ENCODE data around the gene MCF2L.
"Not testable (repeated sequence)": the region's sequence is repeated elsewhere in the genome, so short reads cannot be mapped to it uniquely, and the experiment has no call there.

MCF2L gene

DNA sequence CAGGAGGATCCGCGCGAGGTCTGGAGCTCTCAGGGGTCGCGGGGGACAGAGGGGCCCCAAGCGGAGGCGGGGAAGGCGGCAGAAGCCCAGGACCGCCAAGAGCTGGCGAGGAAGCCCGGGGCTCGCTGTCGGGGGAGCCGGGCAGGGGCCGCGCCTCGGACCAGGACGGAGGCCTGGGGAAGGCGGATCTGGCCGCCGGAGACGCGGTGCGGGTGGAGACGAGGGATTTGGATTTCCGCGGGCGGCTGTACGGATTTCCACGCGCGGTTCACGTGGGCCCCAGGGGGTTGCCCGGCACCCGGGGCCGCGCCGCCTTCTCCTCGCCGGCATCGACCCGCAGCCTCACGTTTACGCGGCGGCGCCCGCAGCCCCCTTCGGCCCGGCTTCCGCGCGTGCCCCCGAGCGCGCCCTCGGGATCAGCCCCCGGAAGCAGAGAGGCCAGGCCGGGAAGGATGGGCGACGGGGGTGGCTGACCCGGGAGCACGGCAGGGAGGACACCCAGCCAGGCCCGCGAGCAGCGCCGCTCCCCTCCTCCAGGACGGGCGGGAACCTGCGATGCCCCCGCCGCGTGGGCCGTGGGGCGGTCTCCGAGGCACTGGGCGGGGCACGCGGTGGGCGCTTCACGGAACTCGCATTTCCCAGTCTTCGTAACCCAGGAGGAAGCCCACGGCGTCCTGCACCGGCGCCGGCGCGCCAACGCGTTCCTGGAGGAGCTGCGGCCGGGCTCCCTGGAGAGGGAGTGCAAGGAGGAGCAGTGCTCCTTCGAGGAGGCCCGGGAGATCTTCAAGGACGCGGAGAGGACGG lies 141.2 kb downstream of the MCF2L start:
- peak; percentile 16 to 35 for DNase-seq (ENCODE audit: low read depth in 2 of 2, low spot score in 1 of 2)

DNA sequence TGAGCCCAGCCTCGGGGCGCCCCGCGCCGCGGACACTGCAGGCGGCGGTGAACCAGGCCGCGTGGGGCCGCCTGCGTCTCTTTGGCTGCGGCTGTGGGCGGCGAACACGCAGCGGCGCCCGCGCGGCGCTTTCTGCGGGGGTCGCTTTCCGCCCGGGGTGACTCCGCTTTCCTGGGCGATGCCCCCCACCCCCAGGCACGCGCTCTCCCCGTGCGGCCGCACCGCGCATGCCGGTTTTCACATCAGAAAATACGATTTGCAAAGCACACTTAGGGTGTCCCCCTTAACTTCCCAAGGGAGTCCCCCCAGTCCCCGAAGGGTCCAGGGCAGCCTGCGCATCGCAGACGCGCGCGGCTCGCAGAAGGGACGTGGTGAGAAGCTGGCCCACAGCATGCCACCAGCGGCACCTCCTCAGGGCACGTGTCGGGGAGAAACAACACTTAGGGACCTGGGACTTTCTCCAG lies 141.9 kb downstream of the MCF2L start:
- DNase-seq (ENCODE audit: low read depth in 2 of 2, low spot score in 1 of 2), result no peak

- DNase-seq (ENCODE audit: low read depth in 2 of 2, low spot score in 1 of 2), result not testable (repeated sequence)
Measured at GRCh38 chr13:113111821-113112220, 142.8 kb downstream of the MCF2L start.

DNA sequence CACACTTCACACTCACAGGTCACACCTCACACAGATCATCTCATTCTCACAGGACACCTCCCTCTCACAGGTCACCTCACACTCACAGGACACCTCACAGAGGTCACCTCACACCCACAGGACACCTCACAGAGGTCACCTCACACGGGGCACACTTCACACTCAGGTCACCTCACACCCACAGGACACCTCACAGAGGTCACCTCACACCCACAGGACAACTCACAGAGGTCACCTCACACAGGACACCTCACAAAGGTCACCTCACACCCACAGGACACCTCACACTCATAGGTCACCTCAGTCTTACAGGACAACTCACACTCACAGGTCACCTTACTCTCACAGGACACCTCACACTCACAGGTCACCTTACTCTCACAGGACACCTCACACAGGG lies 143.5 kb downstream of the MCF2L start:
- not testable (repeated sequence) for DNase-seq (ENCODE audit: low read depth in 2 of 2, low spot score in 1 of 2)

DNA sequence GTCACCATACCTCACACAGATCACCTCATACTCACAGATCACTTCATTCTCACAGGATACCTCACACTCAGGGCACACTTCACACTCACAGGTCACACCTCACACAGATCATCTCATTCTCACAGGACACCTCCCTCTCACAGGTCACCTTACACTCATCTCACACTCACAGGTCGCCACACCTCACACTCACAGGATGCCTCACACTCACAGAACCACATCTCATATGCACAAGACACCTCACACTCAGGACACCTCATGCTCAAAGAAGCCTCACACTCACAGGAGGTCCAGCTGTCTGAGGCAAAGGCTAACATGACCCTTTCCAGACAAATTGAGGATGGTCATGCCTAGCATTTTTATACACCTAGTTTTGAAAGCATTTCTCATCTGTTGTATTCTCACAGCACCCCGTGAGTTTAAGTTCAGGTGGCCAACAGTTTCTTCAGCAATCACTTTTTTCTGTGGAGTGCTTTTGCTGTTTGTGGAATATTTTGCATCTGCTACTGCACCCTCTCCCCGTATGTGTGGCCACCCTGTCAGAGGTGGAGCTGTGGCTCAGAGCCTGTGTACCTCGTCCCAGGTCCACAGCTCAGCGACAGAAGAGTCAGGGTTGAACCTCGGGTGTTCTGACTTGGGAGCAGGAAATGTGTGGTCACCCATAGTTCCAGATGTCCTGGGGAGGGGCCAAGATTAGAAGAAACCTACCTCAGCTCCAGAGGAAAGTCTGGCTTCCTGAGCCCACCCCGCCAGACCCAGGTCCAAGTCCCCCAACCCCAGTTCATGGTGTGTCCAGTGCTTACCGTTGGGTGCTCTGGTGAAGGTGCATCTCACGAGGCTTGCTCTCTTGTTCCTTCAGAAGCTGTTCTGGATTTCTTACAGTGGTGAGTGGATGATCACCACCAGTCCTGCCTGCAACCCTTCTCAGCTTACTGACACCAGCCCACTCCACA lies 144.2 kb downstream of the MCF2L start:
- no peak for DNase-seq (ENCODE audit: low read depth in 2 of 2, low spot score in 1 of 2)

DNA sequence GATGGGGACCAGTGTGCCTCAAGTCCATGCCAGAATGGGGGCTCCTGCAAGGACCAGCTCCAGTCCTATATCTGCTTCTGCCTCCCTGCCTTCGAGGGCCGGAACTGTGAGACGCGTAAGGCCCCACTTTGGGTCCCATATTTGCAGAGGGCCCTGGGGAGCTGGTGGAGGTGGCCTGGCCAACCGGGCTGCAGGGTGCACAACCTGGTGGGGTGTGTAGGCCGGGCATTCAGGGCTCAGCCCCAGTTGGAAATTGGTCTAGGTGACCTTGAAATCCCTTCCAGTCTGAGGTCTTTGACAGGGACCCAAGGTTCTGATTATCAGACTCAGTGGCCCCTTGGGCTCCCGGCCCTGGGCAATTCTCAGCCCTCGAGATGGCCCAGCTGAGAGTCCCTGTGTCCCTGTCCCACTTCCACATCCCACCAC lies 144.8 kb downstream of the MCF2L start:
- no peak for DNase-seq (ENCODE audit: low read depth in 2 of 2, low spot score in 1 of 2)

- DNase-seq (ENCODE audit: low read depth in 2 of 2, low spot score in 1 of 2), result no peak
Measured at GRCh38 chr13:113114511-113115362, 145.7 kb downstream of the MCF2L start.

DNA sequence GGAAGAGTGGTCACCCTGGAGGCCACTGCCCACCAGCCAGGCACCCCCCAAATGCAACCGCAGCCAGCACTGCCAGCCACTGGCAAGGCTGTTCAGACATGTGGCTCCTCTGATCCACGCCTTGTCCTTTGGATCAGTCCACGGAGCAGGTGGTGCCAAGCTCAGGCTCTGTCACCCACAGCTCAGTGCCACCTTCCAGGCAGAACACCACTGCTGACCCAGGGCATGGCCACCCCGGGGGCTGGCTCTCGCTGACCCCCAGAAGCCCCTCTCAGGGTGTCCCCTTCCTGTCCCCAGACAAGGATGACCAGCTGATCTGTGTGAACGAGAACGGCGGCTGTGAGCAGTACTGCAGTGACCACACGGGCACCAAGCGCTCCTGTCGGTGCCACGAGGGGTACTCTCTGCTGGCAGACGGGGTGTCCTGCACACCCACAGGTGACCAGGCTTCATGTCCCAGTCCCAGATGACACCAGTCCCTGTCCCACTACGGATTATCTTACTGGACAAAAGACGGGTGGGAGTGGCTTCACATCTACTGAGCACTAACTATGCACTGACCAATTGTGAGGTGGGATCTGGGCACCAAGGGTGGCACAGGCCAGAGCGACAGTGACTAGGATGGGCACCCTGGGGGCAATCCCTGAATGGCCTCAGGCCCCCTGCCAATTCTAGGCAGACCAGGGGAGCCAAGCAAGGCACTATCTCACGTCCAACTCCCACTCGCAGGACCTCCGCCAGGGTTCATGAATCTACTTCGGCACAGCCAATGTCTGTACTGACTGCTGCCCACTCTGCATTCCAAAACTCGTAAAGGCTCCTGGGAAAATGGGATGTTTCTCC lies 146.6 kb downstream of the MCF2L start:
- DNase-seq (ENCODE audit: low read depth in 2 of 2, low spot score in 1 of 2), result no peak

DNA sequence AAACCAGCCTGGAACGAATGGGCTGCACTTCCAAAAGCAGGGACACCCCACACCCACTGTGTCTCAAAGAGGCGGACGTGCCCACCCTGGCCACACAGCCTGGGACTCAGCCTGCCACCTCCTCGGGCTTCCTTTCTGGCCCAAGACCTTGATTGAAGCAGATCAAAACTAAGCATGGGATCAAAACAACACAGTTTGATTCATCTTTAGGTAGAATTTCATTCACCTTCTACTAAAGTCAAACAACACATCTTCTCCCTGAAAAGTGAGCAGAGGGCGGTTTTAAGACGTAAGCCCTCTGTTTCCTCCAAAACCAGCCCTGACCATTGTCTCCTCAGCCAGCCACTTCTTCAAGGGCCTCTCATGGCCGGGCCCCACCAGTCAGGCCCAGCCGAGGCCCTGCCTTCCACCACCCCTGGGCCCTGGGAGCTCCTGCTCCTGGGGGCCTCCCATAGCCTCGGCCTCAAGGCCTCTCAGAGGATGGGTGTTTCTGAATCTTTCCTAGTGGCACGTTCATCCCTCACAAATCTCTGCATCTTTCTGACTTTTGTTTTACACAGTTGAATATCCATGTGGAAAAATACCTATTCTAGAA lies 147.3 kb downstream of the MCF2L start:
- no peak for DNase-seq (ENCODE audit: low read depth in 2 of 2, low spot score in 1 of 2)

DNA sequence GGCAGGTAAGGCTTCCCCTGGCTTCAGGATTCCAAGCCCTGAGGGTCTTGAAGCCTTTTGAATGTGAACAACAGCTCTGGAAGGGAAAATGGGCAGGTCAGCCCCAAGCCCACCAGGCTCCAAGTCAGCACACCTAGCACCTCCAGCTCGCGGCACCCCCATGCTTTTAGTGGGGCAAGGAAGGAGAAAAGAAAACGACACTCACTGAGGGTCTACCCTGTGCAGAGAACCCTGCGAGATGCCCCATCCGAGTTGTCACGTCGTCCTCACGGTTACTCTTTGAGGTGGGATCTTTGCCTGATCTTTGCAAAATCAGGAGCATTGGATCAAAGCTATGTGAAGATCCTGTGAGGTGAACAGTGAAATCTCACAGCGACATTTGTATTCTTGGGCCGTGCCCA lies 147.9 kb downstream of the MCF2L start:
- DNase-seq (ENCODE audit: low read depth in 2 of 2, low spot score in 1 of 2), result no peak

- DNase-seq (ENCODE audit: low read depth in 2 of 2, low spot score in 1 of 2), result no peak
Measured at GRCh38 chr13:113117335-113117872, 148.4 kb downstream of the MCF2L start.

DNA sequence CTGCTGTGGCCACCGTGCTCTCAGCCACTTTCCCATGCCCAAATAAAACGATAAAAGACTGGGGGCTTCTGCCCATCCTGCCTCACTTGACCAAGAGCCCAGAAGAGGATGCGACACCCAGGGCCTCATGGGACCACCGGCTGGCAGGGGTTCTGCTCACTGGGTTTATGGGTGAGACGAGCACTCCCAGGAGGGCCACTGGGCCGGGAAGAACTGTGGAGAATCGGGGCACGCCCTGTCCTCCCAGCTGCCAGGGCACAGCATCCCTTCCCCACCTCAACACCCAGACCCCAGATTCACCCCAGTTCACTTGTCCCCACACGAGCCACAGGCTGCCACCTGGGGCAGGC lies 148.9 kb downstream of the MCF2L start:
- DNase-seq (ENCODE audit: low read depth in 2 of 2, low spot score in 1 of 2), result no peak

DNA sequence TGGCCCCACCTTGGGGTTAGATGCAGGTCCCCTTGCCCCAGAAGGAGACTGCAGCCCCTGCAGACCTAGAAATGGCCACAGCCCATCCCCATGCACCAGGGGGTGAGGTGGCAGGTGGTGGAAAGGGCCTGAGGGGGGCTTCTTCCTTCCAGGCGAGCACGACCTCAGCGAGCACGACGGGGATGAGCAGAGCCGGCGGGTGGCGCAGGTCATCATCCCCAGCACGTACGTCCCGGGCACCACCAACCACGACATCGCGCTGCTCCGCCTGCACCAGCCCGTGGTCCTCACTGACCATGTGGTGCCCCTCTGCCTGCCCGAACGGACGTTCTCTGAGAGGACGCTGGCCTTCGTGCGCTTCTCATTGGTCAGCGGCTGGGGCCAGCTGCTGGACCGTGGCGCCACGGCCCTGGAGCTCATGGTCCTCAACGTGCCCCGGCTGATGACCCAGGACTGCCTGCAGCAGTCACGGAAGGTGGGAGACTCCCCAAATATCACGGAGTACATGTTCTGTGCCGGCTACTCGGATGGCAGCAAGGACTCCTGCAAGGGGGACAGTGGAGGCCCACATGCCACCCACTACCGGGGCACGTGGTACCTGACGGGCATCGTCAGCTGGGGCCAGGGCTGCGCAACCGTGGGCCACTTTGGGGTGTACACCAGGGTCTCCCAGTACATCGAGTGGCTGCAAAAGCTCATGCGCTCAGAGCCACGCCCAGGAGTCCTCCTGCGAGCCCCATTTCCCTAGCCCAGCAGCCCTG lies 149.4 kb downstream of the MCF2L start:
- DNase-seq (ENCODE audit: low read depth in 2 of 2, low spot score in 1 of 2), result no peak

GRCh38 chr13:113119166-113119821 lies 150.3 kb downstream of the MCF2L start:
- no peak for DNase-seq (ENCODE audit: low read depth in 2 of 2, low spot score in 1 of 2)

DNA sequence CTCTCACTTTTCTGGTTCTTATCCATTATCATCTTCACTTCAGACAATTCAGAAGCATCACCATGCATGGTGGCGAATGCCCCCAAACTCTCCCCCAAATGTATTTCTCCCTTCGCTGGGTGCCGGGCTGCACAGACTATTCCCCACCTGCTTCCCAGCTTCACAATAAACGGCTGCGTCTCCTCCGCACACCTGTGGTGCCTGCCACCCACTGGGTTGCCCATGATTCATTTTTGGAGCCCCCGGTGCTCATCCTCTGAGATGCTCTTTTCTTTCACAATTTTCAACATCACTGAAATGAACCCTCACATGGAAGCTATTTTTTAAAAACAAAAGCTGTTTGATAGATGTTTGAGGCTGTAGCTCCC lies 150.8 kb downstream of the MCF2L start:
- no peak for DNase-seq (ENCODE audit: low read depth in 2 of 2, low spot score in 1 of 2)

DNA sequence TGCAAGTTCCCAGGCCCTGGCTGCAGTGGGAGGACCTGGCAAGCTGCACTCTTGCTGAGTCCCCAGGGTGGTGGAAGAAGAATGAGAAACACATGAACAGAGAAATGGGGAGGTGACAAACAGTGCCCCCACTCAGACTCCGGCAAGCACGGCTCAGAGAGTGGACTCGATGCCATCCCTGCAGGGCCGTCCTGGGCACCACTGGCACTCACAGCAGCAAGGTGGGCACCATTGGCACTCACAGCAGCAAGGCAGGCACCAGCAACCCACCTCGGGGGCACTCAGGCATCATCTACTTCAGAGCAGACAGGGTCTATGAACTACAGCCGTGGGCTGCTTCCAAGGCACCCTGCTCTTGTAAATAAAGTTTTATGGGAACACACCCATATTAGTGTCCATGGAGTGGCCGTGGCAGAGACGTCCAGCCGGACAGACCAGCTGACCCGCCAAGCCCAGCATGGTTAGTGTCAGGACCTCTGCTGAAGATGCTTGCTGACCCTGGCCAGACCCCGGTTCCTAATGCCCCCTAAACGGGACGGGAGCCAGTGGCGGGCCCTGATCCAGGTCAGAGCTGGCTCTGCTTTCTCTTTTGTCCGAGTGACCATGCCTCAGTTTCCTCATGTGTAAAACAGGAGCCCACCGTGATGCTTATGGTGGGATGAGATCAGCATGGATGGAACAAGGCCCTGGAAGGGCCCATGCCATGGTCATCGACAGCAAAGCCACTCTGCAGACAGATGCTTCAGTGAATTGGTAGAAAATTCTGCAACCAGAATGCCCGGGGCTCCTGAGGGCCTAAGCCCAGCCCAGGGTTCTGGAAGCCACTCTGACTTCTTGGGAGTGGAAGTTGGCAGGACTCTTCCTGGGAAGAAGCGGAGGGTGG lies 151.5 kb downstream of the MCF2L start:
- DNase-seq (ENCODE audit: low read depth in 2 of 2, low spot score in 1 of 2), result no peak

DNA sequence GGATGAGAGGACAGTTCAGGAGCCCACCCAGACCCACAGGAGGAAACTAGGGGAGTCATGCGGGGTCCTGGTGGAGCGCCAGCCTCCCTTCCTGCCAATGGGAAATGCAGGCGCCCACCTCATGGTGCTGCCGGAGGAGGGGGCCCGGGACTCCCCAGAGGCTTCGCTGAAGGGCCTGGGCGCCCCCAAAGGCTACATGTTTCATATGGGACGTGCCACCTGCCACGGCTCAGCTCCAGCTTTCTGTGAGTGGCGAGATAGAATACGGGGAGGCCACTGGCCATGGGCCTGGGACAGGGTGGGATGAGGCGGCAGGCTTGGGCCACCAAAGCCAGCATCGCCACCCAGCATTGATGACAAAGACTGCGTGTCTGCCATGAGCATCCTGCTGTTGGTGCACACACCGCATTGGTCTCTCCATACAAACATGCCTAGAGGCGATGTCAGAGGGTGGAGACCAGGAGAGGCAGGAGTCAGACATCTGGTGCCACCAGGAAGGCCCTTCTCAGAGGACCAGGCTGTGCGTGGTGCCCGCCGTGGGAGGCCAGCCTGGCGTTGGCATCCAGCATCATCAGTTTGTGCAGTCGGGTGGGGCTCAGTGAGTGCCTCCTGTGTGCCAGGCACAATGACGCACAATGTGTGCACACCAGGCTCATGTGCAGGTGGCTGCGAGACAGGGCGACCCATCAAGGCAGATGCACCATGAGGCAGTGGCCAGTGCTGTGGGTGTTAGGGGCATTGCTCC lies 152.3 kb downstream of the MCF2L start:
- no peak for DNase-seq (ENCODE audit: low read depth in 2 of 2, low spot score in 1 of 2)

All from stimulated activated CD8-positive, alpha-beta memory T cell treated with anti-CD3 and anti-CD28 coated beads, Interleukin-4, amount 100 ng/mL, for 4 hours (primary cell).